Measurements from ENCODE around the gene TFPI.

GRCh38 chr2:187485523-187485922 lies 68.7 kb downstream of the TFPI start:
- TF ChIP-seq CTCF (IDR thresholded peaks at IDR 0.05): no peak
- no peak for TF ChIP-seq POLR2AphosphoS5 (IDR thresholded peaks at IDR 0.05)
- TF ChIP-seq POLR2A (IDR thresholded peaks at IDR 0.05): no peak
